OCI-LY3 (cell line): ENCODE results near the gene CSPG4.
"Not testable (repeated sequence)": the region's sequence is repeated elsewhere in the genome, so short reads cannot be mapped to it uniquely, and the experiment has no call there.

Experiments used
- EZH2phosphoT487 ChIP-seq: fragments of 200-600 bp; shearing (Covaris generic); IDR thresholded peaks from 2 replicates; pipeline ENCODE4 v1.6.1; 2018; ENCODE audit warnings: antibody characterized with exemption, mixed run types, low read depth
- TF ChIP-seq, protein P1 (sequence below): fragments of 200-600, 300-600 bp; sonication (generic); IDR thresholded peaks from 2 replicates; pipeline ENCODE4 v1.5.1; 2014; ENCODE audit warnings: antibody characterized with exemption, low read length, low read depth

DNA sequence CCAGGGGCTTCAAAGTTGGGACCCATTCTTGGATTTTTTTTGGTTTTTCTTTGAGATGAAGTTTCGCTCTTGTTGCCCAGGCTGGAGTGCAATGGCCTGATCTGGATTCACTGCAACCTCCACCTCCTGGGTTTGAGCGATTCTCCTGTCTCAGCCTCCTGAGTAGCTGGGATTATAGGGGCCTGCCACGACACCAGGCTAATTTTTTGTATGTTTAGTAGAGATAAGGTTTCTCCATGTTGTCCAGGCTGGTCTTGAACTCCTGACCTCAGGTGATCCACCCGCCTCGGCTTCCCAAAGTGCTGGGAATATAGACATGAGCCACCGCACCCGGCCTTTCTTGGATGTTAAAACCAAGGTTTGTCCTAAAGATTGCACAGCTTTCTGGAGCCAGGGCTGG lies 78.7 kb downstream of the CSPG4 start:
- TF ChIP-seq, protein P1, sequence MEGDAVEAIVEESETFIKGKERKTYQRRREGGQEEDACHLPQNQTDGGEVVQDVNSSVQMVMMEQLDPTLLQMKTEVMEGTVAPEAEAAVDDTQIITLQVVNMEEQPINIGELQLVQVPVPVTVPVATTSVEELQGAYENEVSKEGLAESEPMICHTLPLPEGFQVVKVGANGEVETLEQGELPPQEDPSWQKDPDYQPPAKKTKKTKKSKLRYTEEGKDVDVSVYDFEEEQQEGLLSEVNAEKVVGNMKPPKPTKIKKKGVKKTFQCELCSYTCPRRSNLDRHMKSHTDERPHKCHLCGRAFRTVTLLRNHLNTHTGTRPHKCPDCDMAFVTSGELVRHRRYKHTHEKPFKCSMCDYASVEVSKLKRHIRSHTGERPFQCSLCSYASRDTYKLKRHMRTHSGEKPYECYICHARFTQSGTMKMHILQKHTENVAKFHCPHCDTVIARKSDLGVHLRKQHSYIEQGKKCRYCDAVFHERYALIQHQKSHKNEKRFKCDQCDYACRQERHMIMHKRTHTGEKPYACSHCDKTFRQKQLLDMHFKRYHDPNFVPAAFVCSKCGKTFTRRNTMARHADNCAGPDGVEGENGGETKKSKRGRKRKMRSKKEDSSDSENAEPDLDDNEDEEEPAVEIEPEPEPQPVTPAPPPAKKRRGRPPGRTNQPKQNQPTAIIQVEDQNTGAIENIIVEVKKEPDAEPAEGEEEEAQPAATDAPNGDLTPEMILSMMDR: not testable (repeated sequence)
- TF ChIP-seq EZH2phosphoT487: not testable (repeated sequence)
